Chondrocyte (in vitro differentiated cells): ENCODE data around the gene FAM110D. TPM values are rescaled to one million over a fixed set of nuclear protein-coding genes. Genes with fewer than 3 reads are reported as not detected.
A peak's percentile ranks its signal among the peaks of the same experiment; 100 is the strongest.

Experiments used
- DNase-seq: peaks from one replicate; pipeline ENCODE4 v3.0.0; 2021; ENCODE audit warnings: mixed read lengths, low spot score
- H3K27ac Mint-ChIP-seq: one replicate; pipeline ENCODE4 v1.8.0; 2021; ENCODE audit warnings: mild to moderate bottlenecking, moderate library complexity, mixed read lengths; ENCODE audit not compliant: unreplicated experiment
- H3K27me3 Mint-ChIP-seq: 2 replicates; pipeline ENCODE4 v1.8.0; 2021; ENCODE audit warnings: low read depth, mixed read lengths
- H3K36me3 Mint-ChIP-seq: 2 replicates; pipeline ENCODE4 v1.8.0; 2021; ENCODE audit warnings: low read depth, mixed read lengths
- H3K4me1 Mint-ChIP-seq: 2 replicates; pipeline ENCODE4 v1.8.0; 2021; ENCODE audit warnings: low read depth, mild to moderate bottlenecking, mixed read lengths
- H3K4me3 Mint-ChIP-seq: one replicate; pipeline ENCODE4 v1.8.0; 2021; ENCODE audit warnings: mild to moderate bottlenecking, moderate library complexity, mixed read lengths; ENCODE audit not compliant: unreplicated experiment
- H3K9me3 Mint-ChIP-seq: 2 replicates; pipeline ENCODE4 v1.8.0; 2021; ENCODE audit warnings: low read depth, mixed read lengths
- CTCF ChIP-seq: fragments of 200-600 bp; sonication (generic); IDR thresholded peaks from 2 replicates; pipeline ENCODE4 v1.5.0; 2021; ENCODE audit warnings: antibody characterized with exemption, mild to moderate bottlenecking, moderate library complexity
- total RNA-seq: library from RNA; stranded (reverse); gene quantifications from 3 replicates; pipeline ENCODE4 v1.2.1, GENCODE V29; 2021

Gene FAM110D
- total RNA-seq, 1 donor from 2014 or later: 0.22 TPM

DNA sequence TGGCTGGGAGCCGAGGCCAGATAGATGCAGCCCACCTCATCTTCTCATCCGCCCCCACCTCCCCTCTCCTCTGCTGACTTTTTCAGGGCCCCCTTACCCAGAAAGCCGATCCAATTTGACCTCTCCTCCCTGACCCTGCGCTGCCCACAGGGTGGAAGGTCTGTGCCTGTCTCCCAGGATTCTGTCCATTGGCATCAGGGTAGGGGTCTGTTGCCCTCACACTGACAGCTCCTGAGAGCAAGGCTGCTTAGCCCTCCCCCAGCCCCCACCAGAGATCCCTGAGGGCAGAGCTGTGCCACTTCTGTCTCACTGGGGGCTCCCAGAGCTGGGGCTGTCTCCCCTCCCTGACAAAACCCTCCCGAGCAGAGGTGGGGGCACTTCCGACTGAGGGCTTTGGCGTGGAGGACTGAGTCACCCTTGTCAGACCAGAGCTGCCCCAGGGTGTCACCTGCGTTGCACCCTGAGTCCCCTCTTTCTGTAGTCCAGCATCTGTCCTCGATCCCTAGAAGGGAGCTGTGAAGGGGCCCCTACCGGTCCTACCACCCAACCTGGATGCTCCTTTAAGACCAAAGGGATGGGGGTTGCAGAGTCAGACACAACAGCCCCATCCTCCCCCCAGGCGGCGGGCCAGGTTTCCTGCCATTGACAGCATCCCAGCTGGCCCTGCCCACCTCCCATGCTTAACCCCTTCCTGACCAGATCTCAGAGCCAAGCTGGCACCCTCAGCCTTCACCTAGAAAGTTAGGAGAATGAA, 2.4 kb upstream of the FAM110D start:
- no peak overlapping the region for H3K4me3 Mint-ChIP-seq
- TF ChIP-seq CTCF: no peak
- no peak overlapping the region for H3K27ac Mint-ChIP-seq
- peaks cover 19% of the 10 kb centered on the region for H3K4me1 Mint-ChIP-seq
- H3K27me3 Mint-ChIP-seq: peaks cover 3% of the 10 kb centered on the region
- no peaks in the 10 kb centered on the region for H3K36me3 Mint-ChIP-seq
- no peaks in the 10 kb centered on the region for H3K9me3 Mint-ChIP-seq
- peak; percentile 77 for DNase-seq

DNA sequence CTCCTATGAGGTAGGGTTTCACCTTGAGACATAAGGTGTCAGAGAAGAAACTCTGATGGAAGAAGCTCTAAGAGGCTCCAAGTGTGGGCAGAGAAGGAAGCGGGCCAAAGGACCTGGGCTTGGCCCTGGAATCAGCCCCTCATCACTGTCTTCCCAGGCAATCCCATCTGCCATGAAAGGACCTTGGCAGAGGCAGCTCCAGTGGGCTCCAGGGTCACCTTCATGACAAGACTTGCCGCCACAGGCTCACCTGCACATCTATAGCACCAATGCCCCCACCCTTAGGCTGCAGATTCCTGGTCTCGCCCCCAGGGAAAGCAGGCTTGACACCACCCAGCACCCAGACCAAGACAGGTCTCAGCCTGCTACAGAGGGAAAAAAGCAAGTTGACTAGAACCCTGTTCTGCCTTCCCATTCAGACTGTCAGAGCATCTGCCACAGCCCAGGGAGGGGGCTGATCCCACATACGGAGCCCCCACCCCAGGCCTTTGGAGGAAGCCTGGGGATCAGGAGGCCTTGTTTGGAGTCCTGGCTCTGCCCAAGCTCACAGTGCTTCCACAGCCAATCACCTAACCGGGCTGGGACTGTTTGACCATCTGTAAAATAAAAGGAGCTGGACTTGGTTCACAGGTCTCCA, 490 bp upstream of the FAM110D start:
- H3K4me1 Mint-ChIP-seq: peaks cover 24% of the 10 kb centered on the region
- peak overlapping the region; percentile 44 for H3K4me3 Mint-ChIP-seq
- no peaks in the 10 kb centered on the region for H3K36me3 Mint-ChIP-seq
- H3K9me3 Mint-ChIP-seq: no peaks in the 10 kb centered on the region
- peak overlapping the region; percentile 32 for H3K27ac Mint-ChIP-seq
- no peak for TF ChIP-seq CTCF
- H3K27me3 Mint-ChIP-seq: peaks cover 3% of the 10 kb centered on the region
- DNase-seq: peak; percentile 36

- no peaks in the 10 kb centered on the region for H3K9me3 Mint-ChIP-seq
- TF ChIP-seq CTCF: no peak
- no peak for DNase-seq
- no peak overlapping the region for H3K27ac Mint-ChIP-seq
- H3K4me1 Mint-ChIP-seq: peaks cover 26% of the 10 kb centered on the region
- peaks cover 3% of the 10 kb centered on the region for H3K27me3 Mint-ChIP-seq
- no peaks in the 10 kb centered on the region for H3K36me3 Mint-ChIP-seq
- peak overlapping the region; percentile 44 for H3K4me3 Mint-ChIP-seq
Measured at GRCh38 chr1:26159743-26160039, 812 bp downstream of the FAM110D start.

- DNase-seq: peak; percentile 57
- TF ChIP-seq CTCF: no peak
- Mint-ChIP-seq H3K4me1 (peaks cover 26% of the 10 kb centered on the region), H3K36me3 (no peaks in the 10 kb centered on the region), H3K4me3 (peak overlapping the region; percentile 51), H3K27me3 (peaks cover 3% of the 10 kb centered on the region), H3K9me3 (no peaks in the 10 kb centered on the region), H3K27ac (no peak overlapping the region)
Measured at GRCh38 chr1:26160527-26161414, 1.9 kb downstream of the FAM110D start.
